Bronchial epithelial cell (primary cell): Measurements from ENCODE around the gene ARL5C. TPM values are rescaled to one million over a fixed set of nuclear protein-coding genes. Genes with fewer than 3 reads are reported as not detected.

ENCODE experiments used
- DNase-seq: peaks from one replicate; pipeline ENCODE4 v3.0.0-alpha.2; 2010; ENCODE audit warnings: low read depth
- FAIRE-seq: peaks from 2 replicates; lab custom pipeline; 2011; peaks lifted over from hg19 to GRCh38; lab: Jason Lieb, UNC
- H3K27me3 ChIP-seq: 2 replicates; pipeline ENCODE4 v1.5.1; 2011; ENCODE audit warnings: low read length; ENCODE audit not compliant: control insufficient read depth, insufficient read depth
- H3K36me3 ChIP-seq: 2 replicates; pipeline ENCODE4 v1.5.1; 2011; ENCODE audit warnings: low read length; ENCODE audit not compliant: control insufficient read depth, insufficient read depth
- H3K4me3 ChIP-seq: 2 replicates; pipeline ENCODE4 v1.5.1; 2011; ENCODE audit warnings: mild to moderate bottlenecking, low read depth, low read length, control low read depth
- total RNA-seq: library from RNA; depleted of rRNA; stranded (reverse); fragments of >200 nt; gene quantifications from 2 replicates; pipeline ENCODE4 v1.2.1, GENCODE V29; 2014
- TF ChIP-seq, protein P1 (sequence below): IDR thresholded peaks from 2 replicates; pipeline ENCODE4 v1.5.1; 2011; ENCODE audit warnings: mild to moderate bottlenecking, moderate library complexity, low read length, control low read depth, inconsistent platforms; ENCODE audit not compliant: insufficient read depth, severe bottlenecking

The ARL5C gene
- total RNA-seq, 1 donor from 2014 or later = not detected

DNA sequence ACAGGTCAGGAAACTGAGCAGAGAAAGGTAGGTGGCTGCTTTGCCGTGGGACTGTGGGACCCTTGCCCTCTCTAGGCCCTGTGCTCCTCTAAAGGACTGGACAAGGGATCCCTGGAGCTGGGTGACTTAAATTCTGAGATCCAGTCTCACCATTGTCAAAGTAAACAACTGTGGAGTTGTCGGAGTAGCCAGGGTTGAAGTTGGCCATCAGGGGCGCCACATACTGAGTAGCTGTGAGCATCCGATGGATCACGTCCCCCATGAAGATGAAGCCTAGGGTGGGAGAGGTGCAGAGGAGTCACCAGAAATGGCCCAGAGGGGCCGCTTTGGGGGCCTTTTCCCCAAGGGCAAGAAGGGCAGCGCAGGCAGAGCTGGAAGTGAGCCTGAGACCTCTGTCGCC lies 58.0 kb downstream of the ARL5C start:
- FAIRE-seq (no peak), DNase-seq (no peak)
- Histone ChIP-seq H3K36me3 (no peaks in the 10 kb centered on the region), H3K27me3 (no peaks in the 10 kb centered on the region), H3K4me3 (no peak overlapping the region)
- TF ChIP-seq, protein P1, sequence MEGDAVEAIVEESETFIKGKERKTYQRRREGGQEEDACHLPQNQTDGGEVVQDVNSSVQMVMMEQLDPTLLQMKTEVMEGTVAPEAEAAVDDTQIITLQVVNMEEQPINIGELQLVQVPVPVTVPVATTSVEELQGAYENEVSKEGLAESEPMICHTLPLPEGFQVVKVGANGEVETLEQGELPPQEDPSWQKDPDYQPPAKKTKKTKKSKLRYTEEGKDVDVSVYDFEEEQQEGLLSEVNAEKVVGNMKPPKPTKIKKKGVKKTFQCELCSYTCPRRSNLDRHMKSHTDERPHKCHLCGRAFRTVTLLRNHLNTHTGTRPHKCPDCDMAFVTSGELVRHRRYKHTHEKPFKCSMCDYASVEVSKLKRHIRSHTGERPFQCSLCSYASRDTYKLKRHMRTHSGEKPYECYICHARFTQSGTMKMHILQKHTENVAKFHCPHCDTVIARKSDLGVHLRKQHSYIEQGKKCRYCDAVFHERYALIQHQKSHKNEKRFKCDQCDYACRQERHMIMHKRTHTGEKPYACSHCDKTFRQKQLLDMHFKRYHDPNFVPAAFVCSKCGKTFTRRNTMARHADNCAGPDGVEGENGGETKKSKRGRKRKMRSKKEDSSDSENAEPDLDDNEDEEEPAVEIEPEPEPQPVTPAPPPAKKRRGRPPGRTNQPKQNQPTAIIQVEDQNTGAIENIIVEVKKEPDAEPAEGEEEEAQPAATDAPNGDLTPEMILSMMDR = no peak

DNA sequence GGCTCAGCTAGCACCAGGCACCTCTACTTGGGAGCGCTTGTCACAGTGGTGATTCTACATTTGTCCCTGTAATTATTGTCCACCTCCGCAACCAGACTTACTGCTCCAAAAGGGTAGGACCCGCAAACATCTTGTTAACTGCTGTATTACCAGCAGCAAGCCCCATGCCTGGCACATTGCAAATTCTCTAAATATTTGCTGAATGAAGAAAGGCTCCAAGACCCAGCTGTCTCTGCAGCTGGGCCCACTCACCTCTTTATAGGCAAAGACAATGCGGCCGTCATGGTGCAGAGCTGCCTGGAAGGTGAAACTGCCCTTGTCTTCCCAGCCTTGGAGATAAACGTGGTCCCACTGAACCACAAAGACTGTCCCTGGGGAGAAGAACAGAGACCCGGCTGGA lies 58.8 kb downstream of the ARL5C start:
- Histone ChIP-seq H3K27me3 (no peaks in the 10 kb centered on the region), H3K36me3 (no peaks in the 10 kb centered on the region), H3K4me3 (no peak overlapping the region)
- FAIRE-seq (no peak), DNase-seq (no peak)
- TF ChIP-seq, protein P1 = no peak

Other genes starting within 250 kb of the ARL5C start
- gene FBXO47, start 198.8 kb downstream of the ARL5C start, total RNA-seq = under 0.01 TPM in 1 of 2 replicates, not detected in the other
- gene PLXDC1, start 14.5 kb downstream of the ARL5C start, total RNA-seq = under 0.01 TPM in 2 replicates
- 4.7 and 4.9 TPM in 2 replicates for gene CACNB1, start 31.5 kb upstream of the ARL5C start, total RNA-seq
- 2,288 and 3,067 TPM in 2 replicates for gene RPL19, start 34.1 kb upstream of the ARL5C start, total RNA-seq
- gene STAC2, start 59.8 kb upstream of the ARL5C start, total RNA-seq = not detected in 2 replicates
- 9.0 and 9.3 TPM in 2 replicates for gene FBXL20, start 235.5 kb upstream of the ARL5C start, total RNA-seq